HG02678 (cell line): ENCODE data around the gene TAAR2.
"Not testable (repeated sequence)": the region's sequence is repeated elsewhere in the genome, so short reads cannot be mapped to it uniquely, and the experiment has no call there.

Source experiments
- ATAC-seq: cut with Tn5 transposase; IDR thresholded peaks from one replicate; pipeline ENCODE4 v1.9.1; 2021; ENCODE audit warnings: mild to moderate bottlenecking, moderate library complexity; ENCODE audit not compliant: unreplicated experiment

Gene TAAR2

GRCh38 chr6:132614554-132614953, 9.5 kb downstream of the TAAR2 start:
- no peak for ATAC-seq

- no peak for ATAC-seq
Observed at GRCh38 chr6:132612449-132613108, 11.5 kb downstream of the TAAR2 start.

- no peak for ATAC-seq
Observed at GRCh38 chr6:132611616-132612015, 12.5 kb downstream of the TAAR2 start.

- ATAC-seq, result peak; percentile 76
Observed at GRCh38 chr6:132607544-132608233, 16.4 kb downstream of the TAAR2 start.

GRCh38 chr6:132604635-132605152, 19.4 kb downstream of the TAAR2 start:
- ATAC-seq, result no peak

- not testable (repeated sequence) for ATAC-seq
Observed at GRCh38 chr6:132600900-132601299, 23.2 kb downstream of the TAAR2 start.

- ATAC-seq, result peak; percentile 75
Observed at GRCh38 chr6:132598473-132598872, 25.6 kb downstream of the TAAR2 start.

- no peak for ATAC-seq
Observed at GRCh38 chr6:132596201-132596600, 27.9 kb downstream of the TAAR2 start.

- ATAC-seq, result no peak
Observed at GRCh38 chr6:132592855-132593254, 31.2 kb downstream of the TAAR2 start.

- no peak for ATAC-seq
Observed at GRCh38 chr6:132590362-132590761, 33.7 kb downstream of the TAAR2 start.

- ATAC-seq, result no peak
Observed at GRCh38 chr6:132589454-132589853, 34.6 kb downstream of the TAAR2 start, which contains the start of gene TAAR5. TAAR5 (minus strand) TSS chr6:132589741; CDS start chr6:132589686, 55 bp downstream.

- no peak for ATAC-seq
Observed at GRCh38 chr6:132587424-132587823, 36.7 kb downstream of the TAAR2 start.

GRCh38 chr6:132584698-132585097, 39.4 kb downstream of the TAAR2 start:
- ATAC-seq, result no peak

GRCh38 chr6:132571774-132572173, 52.3 kb downstream of the TAAR2 start:
- no peak for ATAC-seq

GRCh38 chr6:132570221-132570777, 53.8 kb downstream of the TAAR2 start, which contains the start of gene TAAR6:
TAAR6 (plus strand) TSS chr6:132570322; CDS start chr6:132570322, 0 bp downstream.
- ATAC-seq, result no peak

- no peak for ATAC-seq
Observed at GRCh38 chr6:132569170-132569569, 54.9 kb downstream of the TAAR2 start.

- no peak for ATAC-seq
Observed at GRCh38 chr6:132568611-132569010, 55.5 kb downstream of the TAAR2 start.

GRCh38 chr6:132567566-132567965, 56.5 kb downstream of the TAAR2 start:
- no peak for ATAC-seq
